IPS-NIHi11 (cell line): ENCODE results near the gene HCN2.
"Not testable (repeated sequence)": the region's sequence is repeated elsewhere in the genome, so short reads cannot be mapped to it uniquely, and the experiment has no call there.

Experiments
- DNase-seq: peaks from one replicate; pipeline ENCODE4 v3.0.0; 2012; ENCODE audit warnings: mixed read lengths, low spot score

HCN2 gene

DNA sequence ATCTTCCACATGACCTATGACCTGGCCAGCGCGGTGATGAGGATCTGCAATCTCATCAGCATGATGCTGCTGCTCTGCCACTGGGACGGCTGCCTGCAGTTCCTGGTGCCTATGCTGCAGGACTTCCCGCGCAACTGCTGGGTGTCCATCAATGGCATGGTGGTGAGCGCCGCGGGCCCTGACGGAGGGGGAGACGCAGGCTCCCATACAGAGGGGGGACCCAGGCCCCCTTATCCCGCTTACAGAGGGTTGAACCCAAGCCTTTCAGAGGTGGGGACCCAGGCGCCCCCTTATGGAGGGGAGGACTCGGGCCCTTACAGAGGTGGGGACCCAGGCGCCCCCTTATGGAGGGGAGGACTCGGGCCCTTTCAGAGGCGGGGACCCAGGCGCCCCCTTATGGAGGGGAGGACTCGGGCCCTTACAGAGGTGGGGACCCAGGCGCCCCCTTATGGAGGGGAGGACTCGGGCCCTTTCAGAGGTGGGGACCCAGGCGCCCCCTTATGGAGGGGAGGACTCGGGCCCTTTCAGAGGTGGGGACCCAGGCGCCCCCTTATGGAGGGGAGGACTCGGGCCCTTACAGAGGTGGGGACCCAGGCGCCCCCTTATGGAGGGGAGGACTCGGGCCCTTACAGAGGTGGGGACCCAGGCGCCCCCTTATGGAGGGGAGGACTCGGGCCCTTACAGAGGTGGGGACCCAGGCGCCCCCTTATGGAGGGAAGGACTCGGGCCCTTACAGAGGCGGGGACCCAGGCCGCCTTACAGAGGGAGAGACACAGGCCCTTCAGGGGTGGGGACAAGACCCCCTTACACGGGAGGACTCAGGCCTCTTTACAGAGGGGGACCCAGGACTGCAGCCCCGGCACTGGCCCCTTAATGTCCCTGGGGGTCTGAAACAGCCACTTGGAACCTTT lies 15.6 kb downstream of the HCN2 start:
- DNase-seq = not testable (repeated sequence)

DNA sequence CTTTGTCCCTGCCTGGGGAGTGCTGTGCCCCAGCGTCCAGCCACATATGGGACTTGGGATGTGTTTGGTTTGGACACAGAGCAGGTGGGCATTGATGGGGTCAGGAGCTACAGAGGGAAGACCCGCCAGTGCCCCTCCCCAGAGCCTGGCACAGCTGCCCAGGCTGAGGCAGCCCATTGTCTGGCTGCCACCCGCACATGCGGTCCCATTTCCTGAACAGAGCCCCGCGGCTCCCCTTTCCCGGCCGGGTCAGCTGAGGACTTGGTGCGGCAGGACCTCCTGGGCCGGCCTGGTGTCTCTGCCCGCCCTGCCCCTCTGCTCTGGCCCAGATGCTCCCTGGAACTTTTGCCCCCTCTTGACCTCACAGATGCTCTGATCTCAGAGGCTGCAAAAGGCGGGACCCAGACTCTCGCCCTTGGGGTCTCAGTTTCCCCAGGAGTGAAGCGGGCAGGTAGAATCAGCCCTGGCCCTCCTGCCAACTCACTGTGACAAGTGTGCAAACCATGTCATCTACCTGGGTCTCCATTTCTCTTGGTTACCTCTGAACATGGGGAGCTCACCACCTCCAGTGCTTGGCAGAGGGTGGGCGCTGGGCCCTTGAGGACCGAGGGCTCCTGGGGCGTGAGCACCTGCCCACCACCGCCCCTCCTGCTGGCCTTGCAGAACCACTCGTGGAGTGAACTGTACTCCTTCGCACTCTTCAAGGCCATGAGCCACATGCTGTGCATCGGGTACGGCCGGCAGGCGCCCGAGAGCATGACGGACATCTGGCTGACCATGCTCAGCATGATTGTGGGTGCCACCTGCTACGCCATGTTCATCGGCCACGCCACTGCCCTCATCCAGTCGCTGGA lies 17.8 kb downstream of the HCN2 start:
- DNase-seq = no peak

DNA sequence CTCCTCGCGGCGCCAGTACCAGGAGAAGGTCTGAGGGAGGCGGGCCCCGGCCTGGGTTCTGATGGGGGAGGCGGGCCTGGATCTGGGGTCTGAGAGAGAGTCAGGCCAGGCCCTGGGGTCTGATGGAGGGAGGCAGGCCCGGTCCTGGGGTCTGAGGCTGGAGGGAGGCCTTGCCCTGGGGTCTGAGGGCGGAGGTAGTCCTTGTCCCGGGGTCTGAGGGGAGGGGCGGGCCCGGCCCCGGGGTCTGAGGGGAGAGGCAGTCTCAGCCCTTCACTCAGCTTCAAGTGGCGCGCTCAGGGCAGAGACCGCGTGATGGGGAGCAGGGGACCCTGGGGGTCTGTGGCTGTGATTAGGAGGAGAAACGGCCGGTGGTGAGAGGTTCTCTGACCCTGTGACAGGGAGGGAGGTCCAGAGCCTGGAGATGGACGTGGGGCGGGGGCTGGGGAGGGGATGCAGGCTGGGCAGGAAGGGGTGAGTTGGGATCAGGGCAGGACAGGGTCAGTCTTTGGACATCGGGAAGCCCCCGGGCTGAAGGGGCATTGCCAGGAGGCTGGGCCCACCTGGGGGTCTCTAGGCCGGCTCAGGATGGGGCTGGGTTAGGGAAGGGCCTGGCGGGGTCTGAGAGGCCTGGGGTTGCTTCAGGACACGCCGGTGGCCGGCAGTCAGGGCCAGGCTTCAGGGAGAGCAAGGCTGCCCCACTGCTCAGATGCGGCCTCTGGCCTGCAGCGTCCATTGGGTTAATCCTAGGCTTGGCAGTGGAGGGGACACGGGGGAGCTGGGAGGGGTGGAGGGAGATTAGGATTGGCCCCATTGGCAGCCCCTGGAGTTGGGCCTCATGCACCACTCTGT lies 18.7 kb downstream of the HCN2 start:
- no peak for DNase-seq

DNA sequence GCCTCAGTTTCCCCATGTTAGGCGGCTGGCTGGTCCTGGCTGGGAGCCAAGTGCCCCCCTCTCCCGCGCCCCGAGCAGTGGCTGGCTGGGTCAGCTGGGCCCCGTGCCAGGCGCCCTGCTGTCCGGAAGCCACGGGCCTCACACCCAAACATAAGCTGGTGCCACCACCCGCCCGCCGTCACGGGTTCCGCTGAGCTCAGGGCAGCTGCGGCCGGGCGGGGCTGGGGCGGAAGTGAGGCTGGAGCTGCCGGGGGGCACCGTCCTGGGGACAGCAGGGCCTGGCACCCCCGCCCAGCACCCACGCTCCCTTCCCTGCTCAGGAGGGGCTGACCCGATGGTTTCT lies 19.3 kb downstream of the HCN2 start:
- DNase-seq = no peak

DNA sequence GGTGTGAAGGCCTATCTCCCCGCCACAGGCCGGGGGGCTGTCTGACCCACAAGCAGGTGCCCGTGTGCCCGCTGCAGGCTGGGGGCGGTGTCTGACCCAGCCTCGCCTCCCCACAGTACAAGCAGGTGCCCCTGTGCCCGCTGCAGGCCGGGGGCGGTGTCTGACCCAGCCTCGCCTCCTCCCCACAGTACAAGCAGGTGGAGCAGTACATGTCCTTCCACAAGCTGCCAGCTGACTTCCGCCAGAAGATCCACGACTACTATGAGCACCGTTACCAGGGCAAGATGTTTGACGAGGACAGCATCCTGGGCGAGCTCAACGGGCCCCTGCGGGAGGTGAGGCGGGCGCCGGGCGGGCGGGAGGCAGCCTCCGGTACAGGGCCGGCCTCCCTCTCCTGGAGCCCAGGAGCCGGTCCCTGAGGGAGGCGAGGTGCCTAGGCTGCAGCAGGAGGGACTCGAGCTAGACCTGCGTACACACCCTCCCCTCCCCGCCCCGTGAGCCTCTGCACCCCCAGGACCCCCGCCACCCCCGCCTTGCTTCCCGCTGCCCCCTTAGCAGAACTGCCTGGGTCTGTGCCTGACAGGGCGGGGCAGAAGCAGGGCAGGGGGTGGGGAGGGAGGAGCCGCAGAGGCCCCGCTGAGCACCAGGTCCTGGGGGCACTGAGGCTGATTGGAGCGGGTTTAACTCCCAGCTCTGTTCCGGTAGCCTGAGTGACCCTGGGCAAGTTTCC lies 20.6 kb downstream of the HCN2 start:
- DNase-seq = no peak

DNA sequence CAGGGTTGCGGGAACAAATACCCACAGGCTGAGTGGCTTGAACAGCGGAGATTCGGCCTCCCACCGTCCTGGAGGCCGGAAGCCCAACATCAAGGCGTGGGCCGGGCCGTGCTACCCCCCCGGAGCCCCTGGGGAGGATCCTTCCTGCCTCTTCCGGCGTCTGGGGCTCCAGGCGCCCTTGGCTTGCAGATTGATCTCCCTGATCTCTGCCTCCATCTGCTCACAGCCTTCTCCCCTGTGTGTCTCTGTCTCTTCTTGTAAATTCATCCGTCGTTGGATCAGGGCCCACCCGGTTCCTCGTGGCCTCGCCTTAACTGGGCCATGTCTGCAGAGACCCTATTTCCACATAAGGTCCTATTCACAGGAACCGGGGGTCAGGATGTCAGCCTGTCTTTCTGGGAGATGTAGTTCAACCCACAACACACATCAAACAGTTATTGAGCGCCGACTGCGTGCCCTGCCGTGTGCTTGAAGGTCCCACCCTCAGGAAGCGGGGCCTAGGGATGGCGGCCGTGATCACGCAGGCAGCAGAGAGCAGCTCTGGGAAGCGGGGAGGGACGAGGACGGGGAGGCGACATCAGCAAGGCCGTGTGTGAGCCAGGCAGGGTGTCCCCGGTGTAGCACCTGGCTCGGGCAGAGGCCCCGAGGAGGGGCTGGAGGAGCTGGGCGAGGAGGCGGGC lies 21.3 kb downstream of the HCN2 start:
- peak; percentile 71 for DNase-seq

DNA sequence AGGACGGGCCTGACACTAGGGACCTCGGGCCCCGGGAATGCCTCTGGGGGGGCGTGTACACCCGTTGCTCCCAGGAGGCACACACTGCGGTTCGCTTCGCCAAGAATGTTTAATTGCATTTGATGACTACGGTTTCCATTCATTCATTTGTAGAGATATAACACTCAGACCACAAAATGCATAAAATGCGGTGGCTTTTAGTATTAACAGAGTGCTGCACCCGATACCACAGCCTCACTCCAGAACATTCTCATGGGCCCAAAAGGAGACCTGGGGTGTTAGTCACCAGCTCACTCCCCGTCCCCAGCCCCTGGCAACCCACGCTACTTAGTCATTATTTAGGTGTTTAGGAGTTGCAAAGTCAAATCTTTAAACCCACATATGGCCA lies 21.8 kb downstream of the HCN2 start:
- DNase-seq = no peak

DNA sequence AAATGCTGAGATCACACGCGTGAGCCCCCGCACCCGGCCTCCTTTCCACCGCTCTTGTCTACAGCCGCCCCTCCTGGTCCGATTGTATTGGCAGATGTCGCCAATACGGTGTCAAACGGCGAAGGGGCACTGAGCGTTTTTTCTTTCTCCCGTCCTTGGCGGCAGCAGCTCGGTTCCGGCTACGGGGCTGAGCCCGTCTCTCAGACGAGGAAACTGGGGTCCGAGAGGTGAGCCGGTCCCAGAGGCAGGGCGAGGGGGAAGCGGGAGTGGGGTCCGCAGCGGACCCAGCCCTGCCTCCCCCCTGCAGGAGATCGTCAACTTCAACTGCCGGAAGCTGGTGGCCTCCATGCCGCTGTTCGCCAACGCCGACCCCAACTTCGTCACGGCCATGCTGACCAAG lies 23.3 kb downstream of the HCN2 start:
- no peak for DNase-seq

DNA sequence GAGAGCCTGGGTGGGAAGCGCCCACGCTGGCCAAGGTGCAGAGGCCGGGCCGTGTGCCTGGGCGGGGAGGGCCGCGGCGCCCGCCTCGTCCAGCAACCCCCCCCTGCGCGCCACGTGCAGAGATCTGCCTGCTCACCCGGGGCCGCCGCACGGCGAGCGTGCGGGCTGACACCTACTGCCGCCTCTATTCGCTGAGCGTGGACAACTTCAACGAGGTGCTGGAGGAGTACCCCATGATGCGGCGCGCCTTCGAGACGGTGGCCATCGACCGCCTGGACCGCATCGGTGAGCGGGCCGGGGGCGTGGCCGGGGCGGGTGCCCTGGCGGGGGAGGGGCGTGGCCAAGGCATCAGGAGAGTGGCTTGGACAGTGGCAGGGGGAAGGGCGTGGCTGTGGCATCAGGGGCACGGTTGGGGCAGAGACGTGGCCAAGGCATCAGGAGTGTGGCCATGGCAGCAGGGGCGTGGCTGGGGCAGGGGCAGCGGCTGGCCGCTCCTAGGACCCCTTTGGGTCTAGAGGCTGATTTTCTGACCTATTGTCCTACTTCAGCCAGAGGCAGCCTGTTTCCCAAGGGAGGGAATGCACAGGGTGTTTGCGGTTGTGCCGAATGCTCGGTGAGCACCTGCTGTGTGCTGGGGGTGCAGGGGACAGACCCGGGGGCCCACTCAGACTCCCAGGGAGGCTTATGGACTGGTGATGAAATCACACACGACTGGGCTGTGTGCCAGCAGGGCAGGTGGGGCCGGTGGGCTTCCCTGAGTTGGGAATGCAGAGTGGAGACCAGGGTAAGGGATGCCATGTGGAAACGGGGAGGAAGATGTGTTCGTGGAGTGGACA lies 24.3 kb downstream of the HCN2 start:
- DNase-seq = no peak

DNA sequence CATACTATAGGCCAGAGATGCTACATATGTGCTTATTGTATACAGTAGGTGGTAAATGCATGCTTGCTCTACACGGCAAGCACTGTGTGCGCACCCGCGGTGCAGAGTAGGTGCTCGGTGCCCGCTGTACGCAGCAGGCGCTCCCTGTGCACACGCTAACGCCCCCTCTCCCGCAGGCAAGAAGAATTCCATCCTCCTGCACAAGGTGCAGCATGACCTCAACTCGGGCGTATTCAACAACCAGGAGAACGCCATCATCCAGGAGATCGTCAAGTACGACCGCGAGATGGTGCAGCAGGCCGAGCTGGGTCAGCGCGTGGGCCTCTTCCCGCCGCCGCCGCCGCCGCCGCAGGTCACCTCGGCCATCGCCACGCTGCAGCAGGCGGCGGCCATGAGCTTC lies 25.9 kb downstream of the HCN2 start:
- no peak for DNase-seq

DNA sequence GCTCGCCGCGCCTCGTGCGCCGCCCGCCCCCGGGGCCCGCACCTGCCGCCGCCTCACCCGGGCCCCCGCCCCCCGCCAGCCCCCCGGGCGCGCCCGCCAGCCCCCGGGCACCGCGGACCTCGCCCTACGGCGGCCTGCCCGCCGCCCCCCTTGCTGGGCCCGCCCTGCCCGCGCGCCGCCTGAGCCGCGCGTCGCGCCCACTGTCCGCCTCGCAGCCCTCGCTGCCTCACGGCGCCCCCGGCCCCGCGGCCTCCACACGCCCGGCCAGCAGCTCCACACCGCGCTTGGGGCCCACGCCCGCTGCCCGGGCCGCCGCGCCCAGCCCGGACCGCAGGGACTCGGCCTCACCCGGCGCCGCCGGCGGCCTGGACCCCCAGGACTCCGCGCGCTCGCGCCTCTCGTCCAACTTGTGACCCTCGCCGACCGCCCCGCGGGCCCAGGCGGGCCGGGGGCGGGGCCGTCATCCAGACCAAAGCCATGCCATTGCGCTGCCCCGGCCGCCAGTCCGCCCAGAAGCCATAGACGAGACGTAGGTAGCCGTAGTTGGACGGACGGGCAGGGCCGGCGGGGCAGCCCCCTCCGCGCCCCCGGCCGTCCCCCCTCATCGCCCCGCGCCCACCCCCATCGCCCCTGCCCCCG lies 26.5 kb downstream of the HCN2 start:
- peak; percentile 83 for DNase-seq

DNA sequence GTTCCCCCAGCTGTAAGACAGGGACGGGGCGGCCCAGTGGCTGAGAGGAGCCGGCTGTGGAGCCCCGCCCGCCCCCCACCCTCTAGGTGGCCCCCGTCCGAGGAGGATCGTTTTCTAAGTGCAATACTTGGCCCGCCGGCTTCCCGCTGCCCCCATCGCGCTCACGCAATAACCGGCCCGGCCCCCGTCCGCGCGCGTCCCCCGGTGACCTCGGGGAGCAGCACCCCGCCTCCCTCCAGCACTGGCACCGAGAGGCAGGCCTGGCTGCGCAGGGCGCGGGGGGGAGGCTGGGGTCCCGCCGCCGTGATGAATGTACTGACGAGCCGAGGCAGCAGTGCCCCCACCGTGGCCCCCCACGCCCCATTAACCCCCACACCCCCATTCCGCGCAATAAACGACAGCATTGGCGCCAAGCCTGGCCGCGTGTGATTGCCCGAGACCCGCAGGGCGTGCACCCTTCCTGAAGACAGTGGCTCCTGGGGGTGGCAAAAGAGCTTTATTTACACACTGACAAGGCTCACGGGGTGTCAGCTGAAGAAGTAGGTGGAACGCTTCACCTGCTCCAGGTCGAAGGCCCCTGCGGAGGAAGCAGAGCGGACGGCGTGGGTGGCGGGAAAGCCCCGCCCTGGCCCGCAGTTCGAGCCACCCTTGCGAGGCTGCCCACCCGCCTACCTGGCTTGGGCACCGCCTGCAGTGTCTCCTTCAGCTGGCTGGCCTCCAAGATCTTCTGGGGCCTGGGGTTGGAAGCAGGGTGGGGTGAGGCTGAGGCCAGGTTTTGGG lies 27.3 kb downstream of the HCN2 start:
- no peak for DNase-seq

DNA sequence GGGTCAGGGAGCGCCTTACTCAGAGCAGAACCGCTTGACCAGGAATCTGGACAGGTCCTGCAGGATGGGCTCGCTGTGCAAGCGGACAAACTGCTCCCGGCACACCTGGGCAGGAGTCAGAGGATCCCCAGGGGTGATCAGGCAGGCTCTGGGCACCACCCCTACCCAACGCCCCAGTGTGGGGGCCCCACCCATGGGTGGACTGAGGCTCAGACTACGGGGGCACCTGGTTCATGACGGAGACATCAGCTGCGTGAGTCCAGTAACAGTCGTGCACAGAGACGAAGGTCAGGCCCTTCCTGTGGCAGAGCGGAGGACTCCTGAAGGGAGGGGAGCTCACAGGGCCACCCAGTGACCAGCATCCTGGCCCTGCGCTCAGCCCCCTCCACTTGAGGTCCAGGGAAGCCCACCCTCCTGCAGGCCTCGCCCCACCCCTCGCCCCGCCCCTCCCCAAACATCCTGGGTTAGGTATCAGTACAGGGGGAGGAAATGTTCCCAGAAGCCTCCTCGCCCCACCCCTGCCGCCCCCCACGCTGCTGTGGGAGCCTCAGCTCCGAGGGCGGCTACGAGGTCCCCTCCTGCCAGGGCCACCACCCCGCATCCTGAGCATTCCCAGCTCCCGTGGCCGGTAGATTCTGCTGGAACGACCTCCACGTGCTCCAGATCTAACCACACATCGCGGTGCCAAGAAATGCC lies 28.0 kb downstream of the HCN2 start:
- DNase-seq = no peak

DNA sequence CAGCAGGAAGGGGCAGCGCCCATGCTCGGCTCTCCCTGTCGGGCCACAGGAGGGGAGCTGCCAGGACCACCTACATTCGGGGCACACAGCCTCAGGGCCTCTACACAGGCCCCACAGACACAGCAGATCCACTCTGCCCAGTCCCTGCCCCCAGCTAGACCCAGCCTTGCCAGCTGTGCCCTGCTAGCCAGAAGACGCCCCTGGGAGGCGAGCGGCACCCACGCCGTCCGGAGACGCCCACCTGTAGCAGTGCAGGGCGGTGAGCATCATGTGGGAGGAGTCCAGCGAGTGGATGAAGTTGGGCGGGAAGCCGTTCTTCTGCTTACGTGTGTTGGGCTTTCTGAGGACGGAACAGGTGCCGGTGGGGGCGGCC lies 28.6 kb downstream of the HCN2 start:
- DNase-seq = no peak

DNA sequence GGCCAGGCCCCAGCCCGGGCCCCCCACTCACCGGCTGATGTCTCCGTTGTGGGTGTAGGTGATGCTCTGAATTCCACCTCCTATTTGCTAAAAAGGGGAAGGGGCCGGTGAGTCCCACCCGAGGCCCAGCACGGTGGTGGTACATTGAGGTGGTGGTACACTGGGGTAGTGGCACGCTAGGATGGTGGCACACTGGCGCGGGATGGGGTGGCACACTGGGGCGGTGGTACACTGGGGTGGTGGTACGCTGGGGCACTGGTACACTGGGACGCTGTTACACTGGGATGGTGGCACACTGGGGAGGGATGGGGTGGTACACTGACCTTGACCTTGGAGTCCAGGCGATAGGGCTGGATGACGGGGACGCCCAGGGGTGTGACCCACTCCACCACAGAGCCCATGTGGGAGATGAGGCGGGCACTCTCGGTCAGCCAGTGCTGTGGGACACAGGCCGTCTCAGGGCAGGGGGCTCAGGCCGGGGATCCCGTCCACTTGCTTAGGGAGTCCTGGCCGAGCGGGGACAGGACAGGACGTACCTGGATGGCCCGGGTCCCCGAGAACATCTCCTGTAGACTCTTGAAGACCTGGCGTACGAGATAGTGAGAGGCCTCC lies 29.1 kb downstream of the HCN2 start:
- no peak for DNase-seq

DNA sequence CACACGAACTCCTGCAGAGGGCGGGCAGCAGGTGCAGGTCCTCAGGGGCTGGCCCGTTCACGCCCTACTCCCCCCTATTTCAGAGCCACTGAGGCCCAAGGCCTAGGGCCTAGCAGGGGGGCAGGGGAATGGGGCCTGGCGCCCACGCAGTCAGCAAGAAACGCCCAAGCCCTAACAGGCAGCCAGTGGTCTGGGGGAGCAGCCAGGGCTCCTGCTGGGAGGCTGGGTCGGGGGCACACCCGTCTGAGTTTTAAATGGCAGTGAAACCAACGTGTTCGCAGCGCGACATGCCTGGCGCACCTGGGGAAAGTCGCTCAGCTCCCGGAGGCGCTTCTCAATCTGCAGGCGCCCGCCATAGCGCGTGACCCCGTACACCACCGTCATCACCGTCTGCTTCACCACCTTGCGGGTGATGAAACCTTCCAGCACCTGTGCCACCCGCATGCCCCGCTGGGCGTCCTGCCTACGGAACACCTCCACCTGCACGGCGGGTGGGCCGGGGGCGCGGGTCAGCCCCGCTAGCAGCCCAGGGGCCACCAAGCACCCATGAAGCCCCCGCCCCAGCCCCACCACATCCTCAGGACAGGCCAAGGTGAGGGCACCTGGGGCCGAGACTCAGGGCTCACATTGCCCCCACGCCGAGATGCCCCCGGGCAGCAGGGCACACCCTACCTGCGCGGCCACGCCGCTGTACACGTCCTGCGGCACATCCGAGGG lies 29.8 kb downstream of the HCN2 start:
- DNase-seq = no peak

DNA sequence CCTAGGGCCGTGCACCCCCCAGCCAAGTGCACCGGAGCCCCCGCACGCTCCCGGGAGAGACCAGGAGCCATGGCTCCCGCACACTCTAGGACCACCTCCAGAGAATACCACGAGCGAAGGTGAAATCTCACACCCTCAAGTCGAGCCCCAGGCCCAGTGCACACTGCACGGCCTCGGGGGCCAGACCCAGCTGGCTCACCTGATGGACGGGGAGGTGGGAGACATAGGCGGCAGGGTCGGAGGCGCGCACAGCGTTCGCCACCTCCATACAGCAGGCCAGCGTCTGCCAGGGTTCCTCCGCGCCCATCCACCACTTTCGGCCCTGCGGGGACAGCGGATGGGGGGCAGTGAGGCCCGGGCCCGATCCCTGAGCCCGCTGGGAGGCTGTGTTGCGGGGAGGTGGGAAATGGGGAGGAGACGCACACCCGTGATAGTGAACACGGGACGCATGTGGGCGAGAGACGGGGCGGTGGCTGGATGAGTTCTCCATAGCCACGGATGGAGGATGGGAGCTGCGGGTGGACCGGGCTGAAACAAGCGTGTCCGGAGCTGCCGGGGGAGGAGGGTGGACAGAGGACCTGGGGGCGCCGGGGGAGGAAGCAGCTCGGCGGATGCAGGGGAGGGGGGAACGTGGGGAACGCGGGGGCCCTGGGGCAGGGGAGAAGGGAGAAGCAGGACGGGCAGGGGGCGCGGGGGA lies 30.6 kb downstream of the HCN2 start:
- DNase-seq = no peak
